Progenitor cell of endocrine pancreas (in vitro differentiated cells): ENCODE data around the gene EHBP1. TPM values are rescaled to one million over a fixed set of nuclear protein-coding genes. Genes with fewer than 3 reads are reported as not detected.

ENCODE experiments used
- DNase-seq: peaks from one replicate; pipeline ENCODE4 v3.0.0; 2021; ENCODE audit warnings: low spot score; ENCODE audit not compliant: unreplicated experiment
- H3K27ac Mint-ChIP-seq: 2 replicates; pipeline ENCODE4 v1.8.0; 2021; ENCODE audit warnings: mild to moderate bottlenecking, moderate library complexity, mixed read lengths
- H3K27me3 Mint-ChIP-seq: 2 replicates; pipeline ENCODE4 v1.8.0; 2021; ENCODE audit warnings: mixed read lengths
- H3K36me3 Mint-ChIP-seq: 2 replicates; pipeline ENCODE4 v1.8.0; 2022; ENCODE audit warnings: mixed read lengths; ENCODE audit not compliant: insufficient read depth
- H3K4me1 Mint-ChIP-seq: 2 replicates; pipeline ENCODE4 v1.8.0; 2021; ENCODE audit warnings: low read depth, mixed read lengths
- H3K4me3 Mint-ChIP-seq: 2 replicates; pipeline ENCODE4 v1.8.0; 2021; ENCODE audit warnings: low read depth, mild to moderate bottlenecking, moderate library complexity, mixed read lengths
- H3K9me3 Mint-ChIP-seq: 2 replicates; pipeline ENCODE4 v1.8.0; 2021; ENCODE audit warnings: low read depth, mixed read lengths
- CTCF ChIP-seq: fragments of 200-600 bp; sonication (generic); IDR thresholded peaks from one replicate; pipeline ENCODE4 v1.5.0; 2021; ENCODE audit warnings: antibody characterized with exemption, mild to moderate bottlenecking; ENCODE audit not compliant: unreplicated experiment
- total RNA-seq: library from RNA; stranded (reverse); gene quantifications from 2 replicates; pipeline ENCODE4 v1.2.1, GENCODE V29; 2021

The EHBP1 gene
- total RNA-seq, 1 donor from 2014 or later = 45.6 TPM

- no peak overlapping the region for H3K27ac Mint-ChIP-seq
- H3K4me3 Mint-ChIP-seq = no peak overlapping the region
- H3K9me3 Mint-ChIP-seq = no peaks in the 10 kb centered on the region
- no peaks in the 10 kb centered on the region for H3K36me3 Mint-ChIP-seq
- H3K4me1 Mint-ChIP-seq = no peaks in the 10 kb centered on the region
- DNase-seq = no peak
- TF ChIP-seq CTCF = no peak
- no peaks in the 10 kb centered on the region for H3K27me3 Mint-ChIP-seq
These were observed 329.0 kb downstream of the EHBP1 start for GRCh38 chr2:63034526-63034925.

GRCh38 chr2:63035169-63035568, 329.7 kb downstream of the EHBP1 start:
- H3K27me3 Mint-ChIP-seq = no peaks in the 10 kb centered on the region
- no peaks in the 10 kb centered on the region for H3K36me3 Mint-ChIP-seq
- no peak for DNase-seq
- no peaks in the 10 kb centered on the region for H3K4me1 Mint-ChIP-seq
- TF ChIP-seq CTCF = no peak
- H3K4me3 Mint-ChIP-seq = no peak overlapping the region
- H3K9me3 Mint-ChIP-seq = no peaks in the 10 kb centered on the region
- no peak overlapping the region for H3K27ac Mint-ChIP-seq

GRCh38 chr2:63035660-63036059, 330.1 kb downstream of the EHBP1 start:
- H3K9me3 Mint-ChIP-seq = no peaks in the 10 kb centered on the region
- H3K4me1 Mint-ChIP-seq = no peaks in the 10 kb centered on the region
- H3K4me3 Mint-ChIP-seq = no peak overlapping the region
- H3K36me3 Mint-ChIP-seq = no peaks in the 10 kb centered on the region
- DNase-seq = no peak
- no peak overlapping the region for H3K27ac Mint-ChIP-seq
- no peaks in the 10 kb centered on the region for H3K27me3 Mint-ChIP-seq
- TF ChIP-seq CTCF = no peak

- Mint-ChIP-seq H3K9me3 (no peaks in the 10 kb centered on the region), H3K4me1 (no peaks in the 10 kb centered on the region), H3K36me3 (no peaks in the 10 kb centered on the region), H3K27me3 (no peaks in the 10 kb centered on the region), H3K4me3 (no peak overlapping the region), H3K27ac (no peak overlapping the region)
- no peak for DNase-seq
- no peak for TF ChIP-seq CTCF
These were observed 332.5 kb downstream of the EHBP1 start for GRCh38 chr2:63038034-63038433.

GRCh38 chr2:63040586-63040985, 335.1 kb downstream of the EHBP1 start:
- no peak for DNase-seq
- TF ChIP-seq CTCF = no peak
- Mint-ChIP-seq H3K4me3 (no peak overlapping the region), H3K36me3 (peaks cover 6% of the 10 kb centered on the region), H3K27ac (no peak overlapping the region), H3K27me3 (peaks cover 23% of the 10 kb centered on the region), H3K4me1 (peaks cover 1% of the 10 kb centered on the region), H3K9me3 (no peaks in the 10 kb centered on the region)
